CD4-positive, alpha-beta memory T cell (primary cell): ENCODE measurements around the gene AARSD1. TPM values are rescaled to one million over a fixed set of nuclear protein-coding genes. Genes with fewer than 3 reads are reported as not detected.
A peak's percentile ranks its signal among the peaks of the same experiment; 100 is the strongest.
"Not testable (repeated sequence)": the region's sequence is repeated elsewhere in the genome, so short reads cannot be mapped to it uniquely, and the experiment has no call there.

Experiments
- CTCF ChIA-PET: fragments of 350-600 bp; sonication (Branson Sonifier 250); formaldehyde crosslinking; loops from one replicate; lab custom pipeline; 2021; ENCODE audit warnings: inconsistent platforms; ENCODE audit not compliant: partially characterized antibody; lab: Charles Lee
- POLR2A ChIA-PET: fragments of 350-600 bp; sonication (Branson Sonifier 250); formaldehyde crosslinking; loops from one replicate; lab custom pipeline; 2021; ENCODE audit not compliant: partially characterized antibody; lab: Charles Lee
- DNase-seq, 5 donors: peaks; one replicate each; pipeline versions ENCODE4 v3.0.0 to v3.0.0-alpha.2; 2020 to 2022; ENCODE audit warnings: mixed read lengths in 1 of 5
- H3K27ac ChIP-seq: one replicate; pipeline ENCODE4 v1.7.0; 2013; ENCODE audit warnings: low read depth, low read length
- H3K27me3 ChIP-seq: 2 replicates; pipeline ENCODE4 v1.7.0; 2013; ENCODE audit warnings: mild to moderate bottlenecking, low read length, moderate library complexity; ENCODE audit not compliant: insufficient read depth
- H3K36me3 ChIP-seq: 2 replicates; pipeline ENCODE4 v1.7.0; 2013; ENCODE audit warnings: mild to moderate bottlenecking, low read length, moderate library complexity; ENCODE audit not compliant: insufficient read depth
- H3K4me1 ChIP-seq: 2 replicates; pipeline ENCODE4 v1.7.0; 2013; ENCODE audit warnings: mild to moderate bottlenecking, low read length, moderate library complexity; ENCODE audit not compliant: insufficient read depth
- H3K4me3 ChIP-seq, 2 donors: one replicate each; pipeline ENCODE4 v1.7.0; 2013; ENCODE audit warnings: low read length in 2 of 2, mild to moderate bottlenecking in 1 of 2
- H3K9me3 ChIP-seq, 2 donors: one replicate each; pipeline ENCODE4 v1.7.0; 2013; ENCODE audit warnings: low read length in 2 of 2, control low read depth in 1 of 2; ENCODE audit not compliant: control insufficient read depth in 1 of 2
- H3K27ac Mint-ChIP-seq, 7 donors: one replicate each; pipeline ENCODE4 v1.8.0; 2020 to 2021; ENCODE audit warnings: mixed read lengths in 7 of 7, mild to moderate bottlenecking in 6 of 7, inconsistent platforms in 3 of 7, moderate library complexity in 3 of 7
- H3K27me3 Mint-ChIP-seq, 2 donors: one replicate each; pipeline ENCODE4 v1.8.0; 2020 to 2021; ENCODE audit warnings: mixed read lengths in 2 of 2
- H3K36me3 Mint-ChIP-seq, 2 donors: one replicate each; pipeline ENCODE4 v1.8.0; 2020 to 2021; ENCODE audit warnings: mixed read lengths in 2 of 2, inconsistent platforms in 1 of 2, mild to moderate bottlenecking in 1 of 2
- H3K4me1 Mint-ChIP-seq, 4 donors: one replicate each; pipeline ENCODE4 v1.8.0; 2020 to 2021; ENCODE audit warnings: mixed read lengths in 4 of 4, mild to moderate bottlenecking in 1 of 4
- H3K4me3 Mint-ChIP-seq, 8 donors: one replicate each; pipeline ENCODE4 v1.8.0; 2020 to 2021; ENCODE audit warnings: mixed read lengths in 8 of 8, mild to moderate bottlenecking in 7 of 8, moderate library complexity in 6 of 8, inconsistent platforms in 3 of 8
- H3K9me3 Mint-ChIP-seq, 8 donors: one replicate each; pipeline ENCODE4 v1.8.0; 2020 to 2021; ENCODE audit warnings: mixed read lengths in 8 of 8, mild to moderate bottlenecking in 5 of 8, inconsistent platforms in 3 of 8, moderate library complexity in 1 of 8
- intact Hi-C: fragments of 100-400 bp; cut with micrococcal nuclease; formaldehyde crosslinking; loops from one replicate; pipeline ENCODE4 v1.15.1; 2023
- polyA plus RNA-seq, 2 donors: library from polyadenylated mRNA; unstranded; fragments of 300-500 nt; fragmentation: Illumina TruSeq; gene quantifications; one replicate each; pipeline ENCODE4 v1.2.3, GENCODE V29; 2021
- total RNA-seq, 2 experiments: library from RNA; stranded (reverse); gene quantifications; one replicate each; pipeline ENCODE4 v1.2.3, GENCODE V29; 2021

AARSD1 gene
- total and polyA plus RNA-seq, 4 experiments from 2014 or later = 37.7 to 55.6 (median 47.8) TPM

GRCh38 chr17:43003542-43004172, 39.4 kb upstream of the AARSD1 start:
- Mint-ChIP-seq H3K27me3 (no peaks in the 10 kb centered on the region), H3K4me1 (peaks cover 15 to 28% (median 26%) of the 10 kb centered on the region in 4 donors), H3K4me3 (peak overlapping the region in 1 of 8 donors; percentile 29), H3K36me3 (peaks cover 12 to 51% of the 10 kb centered on the region in 2 donors), H3K9me3 (no peaks in the 10 kb centered on the region), H3K27ac (peak overlapping the region in 5 of 7 donors; percentile 29 to 81 (median 42))
- Histone ChIP-seq H3K4me3 (no peak overlapping the region), H3K9me3 (no peaks in the 10 kb centered on the region), H3K27me3 (no peaks in the 10 kb centered on the region), H3K4me1 (peaks cover 37% of the 10 kb centered on the region), H3K36me3 (peaks cover 27% of the 10 kb centered on the region), H3K27ac (no peak overlapping the region)
- POLR2A ChIA-PET = interaction anchor here (1.5 kb wide), 1 partner anchor 21 kb away, joined by 4 read pairs; the partner anchor contains the start of gene RND2
- intact Hi-C loops = no loop called here
- no peak for DNase-seq
- CTCF ChIA-PET = interaction anchor here (0.7 kb wide), 1 partner anchor 364 kb away, joined by 3 read pairs; no protein-coding TSS in a partner anchor

- CTCF ChIA-PET = interaction anchor here (1.1 kb wide), 1 partner anchor 23 kb away, joined by 3 read pairs; no protein-coding TSS in a partner anchor
- peaks cover 16 to 32% (median 24%) of the 10 kb centered on the region in 4 donors for H3K4me1 Mint-ChIP-seq
- DNase-seq, POLR2A ChIA-PET, H3K27me3 Mint-ChIP-seq, H3K4me3 Mint-ChIP-seq, H3K9me3 Mint-ChIP-seq, intact Hi-C loops, H3K9me3 ChIP-seq, H3K27me3 ChIP-seq, H3K27ac ChIP-seq, H3K4me3 ChIP-seq: not testable (repeated sequence)
- H3K27ac Mint-ChIP-seq = peak overlapping the region in 2 of 7 donors; percentile 74 to 75
- Histone ChIP-seq H3K36me3 (peaks cover 27% of the 10 kb centered on the region), H3K4me1 (peaks cover 22% of the 10 kb centered on the region)
- peaks cover 12 to 52% of the 10 kb centered on the region in 2 donors for H3K36me3 Mint-ChIP-seq
Measured at GRCh38 chr17:43000894-43001293, 36.6 kb upstream of the AARSD1 start.

GRCh38 chr17:42999003-42999525, 34.8 kb upstream of the AARSD1 start:
- peak overlapping the region; percentile 94 to 98 (median 96) for H3K4me3 Mint-ChIP-seq

GRCh38 chr17:42997984-42998938, 34.0 kb upstream of the AARSD1 start, which contains the start of gene RPL27:
Gene RPL27 (plus strand): TSS chr17:42998419. CDS start chr17:42998751, 332 bp downstream.
- Histone ChIP-seq H3K27ac (peak within 1 kb of the TSS; percentile 99), H3K27me3 (no peaks in the 10 kb centered on the region), H3K9me3 (no peaks in the 10 kb centered on the region), H3K4me3 (peak within 1 kb of the TSS; percentile 79 to 94), H3K36me3 (peaks cover 27% of the 10 kb centered on the region), H3K4me1 (peaks cover 22% of the 10 kb centered on the region)
- intact Hi-C loops = loop anchor here (1.0 to 10.0 kb wide), 10 partner anchors 18 to 485 kb away; partner anchors contain the start of genes AARSD1, BECN1, BRCA1 and DHX8
- H3K4me3 Mint-ChIP-seq = peak within 1 kb of the TSS; percentile 94 to 98 (median 96)
- peak within 1 kb of the TSS; percentile 96 to 99 (median 99) for H3K27ac Mint-ChIP-seq
- no peaks in the 10 kb centered on the region for H3K9me3 Mint-ChIP-seq
- H3K4me1 Mint-ChIP-seq = peaks cover 16 to 36% (median 24%) of the 10 kb centered on the region in 4 donors
- H3K27me3 Mint-ChIP-seq = peaks cover 0 to 2% of the 10 kb centered on the region in 2 donors
- peak; percentile 95 to 99 (median 99) for DNase-seq
- H3K36me3 Mint-ChIP-seq = peaks cover 18 to 53% of the 10 kb centered on the region in 2 donors
- CTCF ChIA-PET = interaction anchor here (0.6 to 2.1 kb wide), 24 partner anchors 9 to 486 kb away, joined by 3 to 23 read pairs (median 6); partner anchors contain the start of genes AARSD1, DHX8, IFI35 and PSMC3IP
- POLR2A ChIA-PET = interaction anchor here (0.7 to 4.4 kb wide), 41 partner anchors 9 to 1134 kb away, joined by 3 to 69 read pairs (median 8); partner anchors contain the start of genes AARSD1, ACLY, ARL4D and BECN1

More at GRCh38 chr17:42999003-42999525, 34.8 kb upstream of the AARSD1 start:
- Histone ChIP-seq H3K9me3 (no peaks in the 10 kb centered on the region), H3K27me3 (no peaks in the 10 kb centered on the region), H3K4me3 (peak overlapping the region; percentile 79 to 94), H3K4me1 (peaks cover 22% of the 10 kb centered on the region), H3K36me3 (peaks cover 27% of the 10 kb centered on the region), H3K27ac (peak overlapping the region; percentile 99)
- peaks cover 18 to 55% of the 10 kb centered on the region in 2 donors for H3K36me3 Mint-ChIP-seq
- peaks cover 16 to 36% (median 24%) of the 10 kb centered on the region in 4 donors for H3K4me1 Mint-ChIP-seq
- intact Hi-C loops = loop anchor here (2.0 to 10.0 kb wide), 4 partner anchors 174 to 484 kb away; partner anchors contain the start of genes BECN1 and DHX8
- no peaks in the 10 kb centered on the region for H3K9me3 Mint-ChIP-seq
- CTCF ChIA-PET = interaction anchor here (1.3 to 2.1 kb wide), 6 partner anchors 8 to 485 kb away, joined by 4 to 23 read pairs (median 6); partner anchors contain the start of genes DHX8, IFI35 and RND2
- H3K27ac Mint-ChIP-seq = peak overlapping the region; percentile 96 to 99 (median 99)
- no peak for DNase-seq
- peaks cover 0 to 2% of the 10 kb centered on the region in 2 donors for H3K27me3 Mint-ChIP-seq
- POLR2A ChIA-PET = interaction anchor here (1.0 to 4.4 kb wide), 24 partner anchors 8 to 1080 kb away, joined by 3 to 69 read pairs (median 14); partner anchors contain the start of genes AARSD1, ACLY, BRCA1 and DHX8

- Mint-ChIP-seq H3K4me3 (peak overlapping the region in 7 of 8 donors; percentile 94 to 98 (median 96)), H3K9me3 (no peaks in the 10 kb centered on the region), H3K36me3 (peaks cover 22 to 54% of the 10 kb centered on the region in 2 donors), H3K27me3 (peaks cover 0 to 2% of the 10 kb centered on the region in 2 donors), H3K27ac (peak overlapping the region; percentile 96 to 99 (median 99)), H3K4me1 (peaks cover 16 to 36% (median 24%) of the 10 kb centered on the region in 4 donors)
- H3K27me3 ChIP-seq = no peaks in the 10 kb centered on the region
- ChIA-PET POLR2A (interaction anchor here (0.7 to 4.4 kb wide), 38 partner anchors 10 to 1133 kb away, joined by 3 to 69 read pairs (median 9); partner anchors contain the start of genes AARSD1, ACLY, ARL4D and BECN1), CTCF (interaction anchor here (0.9 to 2.1 kb wide), 21 partner anchors 10 to 487 kb away, joined by 3 to 23 read pairs (median 6); partner anchors contain the start of genes AARSD1, DHX8, IFI35 and PSMC3IP)
- intact Hi-C loops = loop anchor here (10.0 kb wide), 1 partner anchor 273 kb away; no protein-coding TSS in a partner anchor
- H3K9me3 ChIP-seq = no peaks in the 10 kb centered on the region
- H3K36me3 ChIP-seq = peaks cover 27% of the 10 kb centered on the region
- DNase-seq = no peak
- no peak overlapping the region for H3K4me3 ChIP-seq
- H3K27ac ChIP-seq = peak overlapping the region; percentile 57
- peaks cover 22% of the 10 kb centered on the region for H3K4me1 ChIP-seq
Measured at GRCh38 chr17:42997390-42997983, 33.2 kb upstream of the AARSD1 start.

- H3K9me3 Mint-ChIP-seq, H3K27me3 Mint-ChIP-seq, CTCF ChIA-PET, H3K9me3 ChIP-seq, H3K4me1 ChIP-seq, POLR2A ChIA-PET, H3K27ac ChIP-seq, H3K4me3 ChIP-seq, DNase-seq, H3K4me3 Mint-ChIP-seq, H3K27me3 ChIP-seq: not testable (repeated sequence)
- Mint-ChIP-seq H3K27ac (peak overlapping the region in 2 of 7 donors; percentile 48 to 60), H3K36me3 (peaks cover 31 to 53% of the 10 kb centered on the region in 2 donors), H3K4me1 (peaks cover 4 to 21% (median 9%) of the 10 kb centered on the region in 4 donors)
- intact Hi-C loops = loop anchor here (10.0 kb wide), 1 partner anchor 269 kb away; no protein-coding TSS in a partner anchor
- H3K36me3 ChIP-seq = peaks cover 34% of the 10 kb centered on the region
Measured at GRCh38 chr17:42993913-42994312, 29.7 kb upstream of the AARSD1 start.
